SU-DHL-6 (cell line): Measurements from ENCODE around the gene SLC5A6.
"Not testable (repeated sequence)": the region's sequence is repeated elsewhere in the genome, so short reads cannot be mapped to it uniquely, and the experiment has no call there.

Experiments
- H2AFZ ChIP-seq: fragments of 200-600 bp; sonication (generic); 2 replicates; pipeline ENCODE4 v1.6.1; 2014; ENCODE audit warnings: low read depth, mild to moderate bottlenecking, moderate library complexity, mixed read lengths, antibody characterized with exemption, low read length; ENCODE audit not compliant: severe bottlenecking
- H3F3A ChIP-seq: fragments of 200-600 bp; shearing (Covaris generic); 2 replicates; pipeline ENCODE4 v1.6.0; 2016; ENCODE audit warnings: antibody characterized with exemption, mild to moderate bottlenecking; ENCODE audit not compliant: insufficient read depth
- H3K27ac ChIP-seq: fragments of 200-600 bp; sonication (generic); 2 replicates; pipeline ENCODE4 v1.5.1; 2016; ENCODE audit warnings: low read depth, mild to moderate bottlenecking, low read length, moderate library complexity, mixed read lengths
- H3K27me3 ChIP-seq: fragments of 200-600 bp; sonication (generic), shearing (Covaris generic); 2 replicates; pipeline ENCODE4 v1.6.0; 2014; ENCODE audit warnings: mild to moderate bottlenecking, low read length
- H3K36me3 ChIP-seq: fragments of 200-600 bp; sonication (generic); 2 replicates; pipeline ENCODE4 v1.6.1; 2014; ENCODE audit warnings: mild to moderate bottlenecking, low read length, mixed read lengths
- H3K4me2 ChIP-seq: fragments of 300-600, 200-600 bp; shearing (Covaris generic), sonication (generic); 2 replicates; pipeline ENCODE4 v1.6.0; 2014; ENCODE audit warnings: low read length, low read depth, mild to moderate bottlenecking; ENCODE audit not compliant: poor library complexity, severe bottlenecking
- H3K4me3 ChIP-seq: fragments of 200-600 bp; sonication (generic); 2 replicates; pipeline ENCODE4 v1.5.1; 2014; ENCODE audit warnings: antibody characterized with exemption, low read length, mild to moderate bottlenecking, mixed read lengths; ENCODE audit not compliant: insufficient read depth, poor library complexity, severe bottlenecking
- H3K79me2 ChIP-seq: fragments of 200-600 bp; sonication (generic); 2 replicates; pipeline ENCODE4 v1.6.1; 2014; ENCODE audit warnings: mild to moderate bottlenecking, low read length, moderate library complexity; ENCODE audit not compliant: insufficient read depth
- H3K9ac ChIP-seq: fragments of 200-600 bp; sonication (generic); 2 replicates; pipeline ENCODE4 v1.7.0; 2014; ENCODE audit warnings: mild to moderate bottlenecking, low read length
- H3K9me2 ChIP-seq: fragments of 200-600 bp; sonication (generic); replicated peaks from 2 replicates; pipeline ENCODE4 v1.6.1; 2014; ENCODE audit warnings: low read length; ENCODE audit not compliant: insufficient read depth
- H3K9me3 ChIP-seq: fragments of 200-600 bp; sonication (generic); 2 replicates; pipeline ENCODE4 v1.6.1; 2014; ENCODE audit warnings: low read length, mixed read lengths; ENCODE audit not compliant: insufficient read depth
- H4K20me1 ChIP-seq: fragments of 200-600 bp; sonication (generic); 2 replicates; pipeline ENCODE4 v1.6.1; 2014; ENCODE audit warnings: low read depth, mild to moderate bottlenecking, antibody characterized with exemption, low read length, moderate library complexity, mixed read lengths
- EZH2phosphoT487 ChIP-seq: fragments of 200-600 bp; sonication (generic), shearing (Covaris generic); conservative IDR thresholded peaks from 2 replicates; pipeline ENCODE4 v1.6.1; 2018; ENCODE audit warnings: mild to moderate bottlenecking, antibody characterized with exemption, low read length, moderate library complexity, mixed read lengths
- TF ChIP-seq, protein P1 (sequence below): fragments of 200-600 bp; sonication (generic); IDR thresholded peaks from one replicate; pipeline ENCODE4 v1.5.1; 2017; ENCODE audit warnings: antibody characterized with exemption, mild to moderate bottlenecking, low read length, moderate library complexity; ENCODE audit not compliant: insufficient read depth, poor library complexity, severe bottlenecking

The SLC5A6 gene

DNA sequence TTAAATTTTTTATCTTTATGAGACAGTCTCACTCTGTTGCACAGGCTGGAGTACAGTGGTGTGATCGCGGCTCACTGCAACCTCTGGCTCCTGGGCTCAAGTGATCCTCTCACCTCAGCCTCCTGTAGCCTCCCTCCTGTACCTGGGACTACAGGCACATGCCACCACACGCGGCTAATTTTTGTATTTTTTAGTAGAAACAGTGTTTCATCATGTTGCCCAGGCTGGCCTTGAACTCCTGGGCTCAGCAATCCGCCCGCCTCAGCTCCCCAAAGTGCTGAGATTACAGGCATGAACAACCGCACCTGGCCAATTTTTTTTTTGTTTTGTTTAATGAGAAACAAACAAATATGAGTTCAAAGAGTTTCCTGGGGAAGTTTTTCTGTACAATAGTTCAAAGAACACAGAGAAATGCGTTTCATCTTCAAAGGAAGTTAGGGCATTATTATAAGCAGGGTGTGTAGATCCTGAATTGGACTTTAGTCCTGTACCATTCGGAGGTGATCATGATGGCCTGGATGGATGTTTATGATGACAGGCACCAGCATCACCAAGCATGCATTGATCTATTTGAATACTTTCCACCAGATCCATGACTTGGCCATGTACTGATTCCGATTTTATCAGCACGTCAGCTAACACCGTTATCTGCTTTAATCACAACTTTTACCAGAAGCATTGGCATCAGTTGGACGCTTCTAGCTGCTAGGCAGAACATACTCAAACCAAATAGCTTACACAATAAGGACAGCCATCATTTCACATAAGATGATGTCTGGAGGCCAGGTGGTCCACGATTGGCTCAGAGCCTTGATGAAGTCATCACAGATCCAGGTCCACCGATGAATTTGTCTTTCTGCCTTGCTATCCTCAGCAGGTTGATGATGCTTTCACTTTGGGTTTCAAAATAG lies 34.4 kb downstream of the SLC5A6 start:
- TF ChIP-seq, protein P1, sequence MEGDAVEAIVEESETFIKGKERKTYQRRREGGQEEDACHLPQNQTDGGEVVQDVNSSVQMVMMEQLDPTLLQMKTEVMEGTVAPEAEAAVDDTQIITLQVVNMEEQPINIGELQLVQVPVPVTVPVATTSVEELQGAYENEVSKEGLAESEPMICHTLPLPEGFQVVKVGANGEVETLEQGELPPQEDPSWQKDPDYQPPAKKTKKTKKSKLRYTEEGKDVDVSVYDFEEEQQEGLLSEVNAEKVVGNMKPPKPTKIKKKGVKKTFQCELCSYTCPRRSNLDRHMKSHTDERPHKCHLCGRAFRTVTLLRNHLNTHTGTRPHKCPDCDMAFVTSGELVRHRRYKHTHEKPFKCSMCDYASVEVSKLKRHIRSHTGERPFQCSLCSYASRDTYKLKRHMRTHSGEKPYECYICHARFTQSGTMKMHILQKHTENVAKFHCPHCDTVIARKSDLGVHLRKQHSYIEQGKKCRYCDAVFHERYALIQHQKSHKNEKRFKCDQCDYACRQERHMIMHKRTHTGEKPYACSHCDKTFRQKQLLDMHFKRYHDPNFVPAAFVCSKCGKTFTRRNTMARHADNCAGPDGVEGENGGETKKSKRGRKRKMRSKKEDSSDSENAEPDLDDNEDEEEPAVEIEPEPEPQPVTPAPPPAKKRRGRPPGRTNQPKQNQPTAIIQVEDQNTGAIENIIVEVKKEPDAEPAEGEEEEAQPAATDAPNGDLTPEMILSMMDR: no peak
- TF ChIP-seq EZH2phosphoT487: no peak
- Histone ChIP-seq H4K20me1 (no peaks in the 10 kb centered on the region), H3K4me3 (no peak overlapping the region), H3F3A (no peaks in the 10 kb centered on the region), H3K36me3 (no peaks in the 10 kb centered on the region), H3K27ac (no peak overlapping the region), H3K4me2 (no peak overlapping the region), H3K9ac (no peak overlapping the region), H2AFZ (no peak overlapping the region), H3K9me3 (no peaks in the 10 kb centered on the region), H3K9me2 (no peaks in the 10 kb centered on the region), H3K79me2 (no peaks in the 10 kb centered on the region), H3K27me3 (no peaks in the 10 kb centered on the region)

DNA sequence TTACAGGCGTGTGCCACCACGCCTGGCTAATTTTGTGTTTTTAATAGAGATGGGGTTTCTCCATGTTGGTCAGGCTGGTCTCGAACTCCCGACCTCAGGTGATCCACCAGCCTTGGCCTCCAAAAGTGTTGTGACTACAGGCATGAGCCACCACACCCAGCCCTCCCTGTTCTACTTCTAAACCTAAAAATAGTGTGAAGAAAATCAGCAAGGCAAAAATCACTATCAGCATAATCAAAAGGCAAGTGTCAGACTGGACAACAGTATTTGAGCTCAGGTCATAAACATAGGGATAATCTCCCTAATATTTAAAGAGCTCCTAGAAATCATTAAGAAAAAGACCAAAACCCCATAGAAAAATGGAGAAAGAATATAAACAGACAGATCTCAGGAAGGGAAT lies 36.3 kb downstream of the SLC5A6 start:
- not testable (repeated sequence) for H3K9me2 ChIP-seq, H3K4me2 ChIP-seq, H3K27me3 ChIP-seq, H2AFZ ChIP-seq, H3K9me3 ChIP-seq, H3K36me3 ChIP-seq, H3K4me3 ChIP-seq, H3K9ac ChIP-seq, H3K79me2 ChIP-seq, H3F3A ChIP-seq, H4K20me1 ChIP-seq, H3K27ac ChIP-seq

DNA sequence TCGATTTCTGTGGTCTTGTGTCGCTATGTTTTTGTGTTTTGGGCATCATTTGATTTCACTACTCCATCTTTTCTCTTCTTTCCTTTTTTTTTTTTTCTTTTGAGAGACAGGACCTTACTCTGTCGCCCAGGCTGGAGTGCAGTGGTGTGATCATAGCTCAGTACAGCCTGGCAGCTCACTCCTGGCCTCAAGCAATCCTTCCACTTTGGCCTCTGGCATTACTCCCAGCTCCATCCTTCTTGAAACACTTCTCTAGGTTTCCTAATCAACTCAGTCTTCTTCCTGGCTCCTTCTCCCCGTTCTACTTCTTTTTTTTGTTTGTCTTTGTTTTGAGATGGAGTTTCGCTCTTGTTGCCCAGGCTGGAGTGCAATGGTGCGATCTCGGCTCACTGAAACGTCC lies 36.7 kb downstream of the SLC5A6 start:
- Histone ChIP-seq H3F3A (no peaks in the 10 kb centered on the region), H3K27me3 (no peaks in the 10 kb centered on the region), H3K9me2 (no peaks in the 10 kb centered on the region), H3K9ac (no peak overlapping the region), H4K20me1 (no peaks in the 10 kb centered on the region), H3K79me2 (no peaks in the 10 kb centered on the region), H3K27ac (no peak overlapping the region), H3K9me3 (no peaks in the 10 kb centered on the region), H3K4me2 (no peak overlapping the region), H3K36me3 (no peaks in the 10 kb centered on the region), H2AFZ (no peak overlapping the region), H3K4me3 (no peak overlapping the region)
- TF ChIP-seq, protein P1: no peak
- no peak for TF ChIP-seq EZH2phosphoT487

DNA sequence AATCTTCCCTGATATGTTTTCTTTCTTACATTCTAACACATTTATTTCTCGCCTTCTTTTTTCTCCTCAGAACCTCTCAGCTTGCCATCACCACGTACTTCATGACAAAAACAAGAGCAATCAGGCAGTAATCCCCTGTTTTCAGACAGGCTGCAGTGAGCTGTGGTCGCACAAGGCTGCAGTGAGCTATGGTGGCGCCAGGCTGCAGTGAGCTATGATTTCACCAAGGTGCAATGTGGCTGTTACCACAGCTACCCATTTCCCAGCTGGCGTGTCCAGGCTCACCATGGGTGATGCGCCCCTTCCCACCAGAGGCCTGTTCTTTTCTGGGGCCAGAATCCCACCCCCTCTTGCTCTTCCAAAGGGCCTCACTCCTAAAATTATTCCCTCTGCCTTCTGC lies 37.4 kb downstream of the SLC5A6 start:
- Histone ChIP-seq H3K36me3 (no peaks in the 10 kb centered on the region), H3K9me2 (no peaks in the 10 kb centered on the region), H3K9ac (no peak overlapping the region), H4K20me1 (no peaks in the 10 kb centered on the region), H3F3A (no peaks in the 10 kb centered on the region), H2AFZ (no peak overlapping the region), H3K4me2 (no peak overlapping the region), H3K79me2 (no peaks in the 10 kb centered on the region), H3K4me3 (no peak overlapping the region), H3K27ac (no peak overlapping the region), H3K27me3 (no peaks in the 10 kb centered on the region), H3K9me3 (no peaks in the 10 kb centered on the region)
- TF ChIP-seq, protein P1: no peak
- TF ChIP-seq EZH2phosphoT487: no peak
